Heart right ventricle (tissue), 16 donors: ENCODE results near the gene ALLC. TPM values are rescaled to one million over a fixed set of nuclear protein-coding genes. Genes with fewer than 3 reads are reported as not detected.

Experiments
- ATAC-seq, 8 donors: fragments of 200-7000 bp; cut with Tn5 transposase; one replicate each; pipeline ENCODE4 v1.9.1; 2020; ENCODE audit warnings: mild to moderate bottlenecking in 8 of 8, moderate library complexity in 8 of 8, moderate number of reproducible peaks in 1 of 8
- DNase-seq, 2 donors: peaks; one replicate each; pipeline ENCODE4 v3.0.0-alpha.2; 2020
- H3K27ac ChIP-seq, 10 donors: fragments of 200-600 bp; sonication (generic) in 2 of 10; one replicate each; pipeline versions ENCODE4 v1.5.0 to v1.8.0; 2020 to 2022; ENCODE audit warnings: mild to moderate bottlenecking in 3 of 10
- H3K27me3 ChIP-seq, 7 donors: fragments of 200-600 bp; one replicate each; pipeline ENCODE4 v1.8.0; 2021 to 2022; ENCODE audit warnings: mild to moderate bottlenecking in 2 of 7
- H3K36me3 ChIP-seq, 9 donors: fragments of 200-600 bp; sonication (generic) in 1 of 9; one replicate each; pipeline versions ENCODE4 v1.5.0 to v1.8.0; 2020 to 2022; ENCODE audit warnings: mild to moderate bottlenecking in 2 of 9
- H3K4me1 ChIP-seq, 9 donors: fragments of 200-600 bp; sonication (generic) in 1 of 9; one replicate each; pipeline versions ENCODE4 v1.5.0 to v1.8.0; 2020 to 2022; ENCODE audit warnings: mild to moderate bottlenecking in 4 of 9
- H3K4me3 ChIP-seq, 10 donors: fragments of 200-600 bp; sonication (generic) in 2 of 10; one replicate each; pipeline versions ENCODE4 v1.5.0 to v1.8.0; 2020 to 2022; ENCODE audit warnings: mild to moderate bottlenecking in 7 of 10, moderate library complexity in 2 of 10
- H3K9me3 ChIP-seq, 11 donors: fragments of 200-600 bp in 10 of 11; sonication (generic) in 2 of 11; one replicate each; pipeline versions ENCODE4 v1.5.0 to v1.8.0; 2013 to 2022; ENCODE audit warnings: mild to moderate bottlenecking in 2 of 11, control low read depth in 1 of 11, moderate library complexity in 1 of 11
- WGBS, 2 donors: extraction: QIAGEN DNeasy Blood & Tissue Kit; methylation state at CpG; one replicate each; pipeline ENCODE4 v1.1.7; 2013; ENCODE audit warnings: inconsistent platforms in 1 of 2; 5-methylcytosine and 5-hydroxymethylcytosine counted together
- intact Hi-C, 10 donors: fragments of 100-400 bp; cut with DNase I; formaldehyde crosslinking; loops; one replicate each; pipeline versions ENCODE4 v1.11.1 to v1.14.2; 2022
- polyA plus RNA-seq, 2 donors: library from polyadenylated mRNA; stranded (reverse); fragments of 200-250 nt; gene quantifications; one replicate each; pipeline ENCODE4 v1.2.3, GENCODE V29; 2013
- total RNA-seq, 10 donors: library from RNA; stranded (reverse); fragmentation: NEBNext Ultra II Directional in 3 of 10; extraction: Animal tissue kit (Norgen Biotek cat#: 25700) in 3 of 10; gene quantifications; one replicate each; pipeline versions ENCODE4 v1.2.1 to v1.2.4, GENCODE V29; 2021 to 2023
- TF ChIP-seq, protein P1 (sequence below), 9 donors: fragments of 200-600 bp; sonication (generic) in 2 of 9; IDR thresholded peaks; one replicate each; pipeline versions ENCODE4 v1.5.0 to v1.8.0; 2021 to 2022; ENCODE audit warnings: antibody characterized with exemption in 9 of 9, mild to moderate bottlenecking in 5 of 9, moderate library complexity in 1 of 9
- donor health status: Arrhythmogenic right ventricular cardiomyopathy.
- donor health status: ischemic (EF 13 %, LVEDD 7.1; RV severe dilation, severe dysfunction).
- donor health status: healthy with polysubstance abuse.
- donor health status: DM: no; HTN: yes; CAD: no.
- donor health status: DM: no; HTN: no; CAD: no.
- donor health status: ischemic (EF 25% LVEDD 6.9; RV normal size, moderate dysfunction).
- donor health status: ischemic (EF 25% LVEDD 5.7; RV mildly dilated, moderate dysfunction).
- donor health status: healthy.
- donor health status: DM: yes; HTN: yes; CAD: no.
- donor health status: Ischemic cardiomyopathy.
- donor health status: ischemic (EF 35%, LVEDD 5.7; RV mildly dilated, moderate dysfunction).
- donor health status: nonischemic (EF 11% LVEDD 7.7; RV severe dilation, severe dysfunction).
- donor health status: DM: yes; HTN: yes; CAD: no.
- donor health status: PGD.
- donor health status: ischemic (EF 29% LVEDD 5.4; RV normal size, mild dysfunction).
- donor health status: nonischemic (EF 23%, LVEDD 6.1; RV moderate dilation, normal function).

ALLC gene
- total and polyA plus RNA-seq, 12 donors, result 0.59 TPM; not detected in 11

DNA sequence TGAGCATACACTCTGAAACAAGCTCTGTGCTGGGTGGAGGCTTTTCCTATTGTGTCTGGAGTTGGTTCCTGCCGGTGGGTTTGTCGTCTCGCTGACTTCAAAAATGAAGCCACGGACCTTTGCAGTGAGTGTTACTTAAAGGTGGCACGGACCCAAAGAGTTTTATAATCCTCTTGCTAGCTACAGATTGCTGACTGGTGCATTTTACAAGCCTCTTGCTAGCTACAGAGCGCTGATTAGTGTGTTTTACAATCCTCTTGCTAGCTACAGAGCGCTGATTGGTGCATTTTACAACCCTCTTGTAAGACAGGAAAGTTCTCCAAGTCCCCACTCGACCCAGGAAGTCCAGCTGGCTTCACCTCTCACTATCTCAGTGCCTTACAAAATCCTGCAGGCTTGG, 60.7 kb downstream of the ALLC start:
- ATAC-seq (no peak), DNase-seq (no peak)
- intact Hi-C loops, result no loop called here
- TF ChIP-seq, protein P1, sequence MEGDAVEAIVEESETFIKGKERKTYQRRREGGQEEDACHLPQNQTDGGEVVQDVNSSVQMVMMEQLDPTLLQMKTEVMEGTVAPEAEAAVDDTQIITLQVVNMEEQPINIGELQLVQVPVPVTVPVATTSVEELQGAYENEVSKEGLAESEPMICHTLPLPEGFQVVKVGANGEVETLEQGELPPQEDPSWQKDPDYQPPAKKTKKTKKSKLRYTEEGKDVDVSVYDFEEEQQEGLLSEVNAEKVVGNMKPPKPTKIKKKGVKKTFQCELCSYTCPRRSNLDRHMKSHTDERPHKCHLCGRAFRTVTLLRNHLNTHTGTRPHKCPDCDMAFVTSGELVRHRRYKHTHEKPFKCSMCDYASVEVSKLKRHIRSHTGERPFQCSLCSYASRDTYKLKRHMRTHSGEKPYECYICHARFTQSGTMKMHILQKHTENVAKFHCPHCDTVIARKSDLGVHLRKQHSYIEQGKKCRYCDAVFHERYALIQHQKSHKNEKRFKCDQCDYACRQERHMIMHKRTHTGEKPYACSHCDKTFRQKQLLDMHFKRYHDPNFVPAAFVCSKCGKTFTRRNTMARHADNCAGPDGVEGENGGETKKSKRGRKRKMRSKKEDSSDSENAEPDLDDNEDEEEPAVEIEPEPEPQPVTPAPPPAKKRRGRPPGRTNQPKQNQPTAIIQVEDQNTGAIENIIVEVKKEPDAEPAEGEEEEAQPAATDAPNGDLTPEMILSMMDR (IDR thresholded peaks at IDR 0.05), result no peak
- no peak overlapping the region for H3K27ac ChIP-seq
- H3K27me3 ChIP-seq, result peaks cover 0 to 11% (median 2%) of the 10 kb centered on the region in 7 donors
- H3K4me3 ChIP-seq, result no peak overlapping the region
- peaks cover 0 to 4% (median 0%) of the 10 kb centered on the region in 11 donors for H3K9me3 ChIP-seq
- no peaks in the 10 kb centered on the region for H3K4me1 ChIP-seq
- no peaks in the 10 kb centered on the region for H3K36me3 ChIP-seq
- 67 to 70% methylated on average over 8 of the region's 8 CpGs for WGBS, 2 donors

DNA sequence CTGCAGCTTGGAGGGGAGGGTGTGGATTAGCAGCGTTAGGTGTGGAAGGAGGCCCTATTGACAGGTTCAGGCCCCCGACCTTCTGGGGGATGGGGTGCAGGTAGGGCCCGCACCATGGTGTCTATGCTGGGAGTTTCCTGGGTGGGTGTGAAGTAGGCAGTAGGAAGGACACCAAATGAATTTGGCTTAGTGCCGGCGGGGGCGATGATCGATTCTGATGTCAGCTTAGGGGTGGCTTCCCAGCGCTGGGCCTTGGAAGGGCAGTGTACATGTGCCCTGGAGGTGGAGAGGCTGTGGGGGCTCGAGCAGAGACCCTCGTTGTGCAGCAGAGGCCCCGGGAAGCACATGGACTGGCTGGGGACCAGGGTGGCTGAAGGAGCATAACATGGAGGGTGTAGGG, 67.0 kb downstream of the ALLC start:
- Histone ChIP-seq H3K4me3 (no peak overlapping the region), H3K4me1 (peaks cover 0 to 13% (median 7%) of the 10 kb centered on the region in 9 donors), H3K27me3 (peaks cover 0 to 43% (median 22%) of the 10 kb centered on the region in 7 donors), H3K27ac (no peak overlapping the region), H3K9me3 (peaks cover 0 to 4% (median 0%) of the 10 kb centered on the region in 11 donors), H3K36me3 (no peaks in the 10 kb centered on the region)
- ATAC-seq, result no peak
- WGBS, 2 donors, result 82 to 87% methylated on average over 11 of the region's 11 CpGs
- TF ChIP-seq, protein P1 (IDR thresholded peaks at IDR 0.05), result no peak
- intact Hi-C loops, result loop anchor here in 5 of 10 donors (5.0 kb wide), 3 partner anchors 52 to 102 kb away; no protein-coding TSS in a partner anchor
- no peak for DNase-seq

DNA sequence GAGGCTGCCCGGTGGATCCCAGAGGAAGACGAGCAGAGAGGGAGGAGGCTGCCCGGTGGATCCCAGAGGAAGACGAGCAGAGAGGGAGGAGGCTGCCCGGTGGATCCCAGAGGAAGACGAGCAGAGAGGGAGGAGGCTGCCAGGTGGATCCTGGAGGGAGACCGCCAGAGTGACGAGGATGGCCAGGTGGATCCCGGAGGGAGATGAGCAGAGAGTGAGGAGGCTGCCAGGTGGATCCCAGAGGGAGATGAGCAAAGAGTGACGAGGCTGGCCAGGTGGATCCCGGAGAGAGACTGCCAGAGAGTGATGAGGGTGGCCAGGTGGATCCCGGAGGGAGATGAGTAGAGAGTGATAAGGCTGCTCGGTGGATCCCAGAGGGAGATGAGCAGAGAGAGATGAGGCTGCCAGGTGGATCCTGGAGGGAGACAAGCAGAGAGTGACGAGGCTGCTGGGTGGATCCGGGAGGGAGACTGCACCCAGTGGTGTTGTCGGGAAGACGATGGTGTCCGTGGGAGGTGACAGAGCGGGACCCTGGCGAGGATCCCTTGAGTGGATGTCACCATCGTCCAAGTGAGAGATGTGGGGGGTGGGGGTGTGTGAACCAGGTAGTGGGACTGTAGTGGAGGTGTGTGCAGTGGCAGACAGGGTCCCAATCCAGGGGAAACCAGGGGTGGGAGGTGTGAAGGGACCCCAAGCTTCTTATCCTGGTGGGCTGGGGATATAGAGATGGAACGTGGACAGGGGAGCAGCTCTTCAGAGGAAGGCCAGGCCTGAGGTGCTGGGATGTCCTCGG, 67.7 kb downstream of the ALLC start:
- DNase-seq (no peak), ATAC-seq (peak in 2 of 8 donors; percentile 14 to 19)
- WGBS, 2 donors, result 73% methylated on average over 23 of the region's 23 CpGs
- Histone ChIP-seq H3K27ac (no peak overlapping the region), H3K4me1 (peaks cover 0 to 13% (median 7%) of the 10 kb centered on the region in 9 donors), H3K9me3 (no peaks in the 10 kb centered on the region), H3K27me3 (peaks cover 0 to 43% (median 20%) of the 10 kb centered on the region in 7 donors), H3K36me3 (no peaks in the 10 kb centered on the region), H3K4me3 (no peak overlapping the region)
- intact Hi-C loops, result loop anchor here in 5 of 10 donors (5.0 kb wide), 3 partner anchors 52 to 102 kb away; no protein-coding TSS in a partner anchor
- TF ChIP-seq, protein P1 (IDR thresholded peaks at IDR 0.05), result no peak

DNA sequence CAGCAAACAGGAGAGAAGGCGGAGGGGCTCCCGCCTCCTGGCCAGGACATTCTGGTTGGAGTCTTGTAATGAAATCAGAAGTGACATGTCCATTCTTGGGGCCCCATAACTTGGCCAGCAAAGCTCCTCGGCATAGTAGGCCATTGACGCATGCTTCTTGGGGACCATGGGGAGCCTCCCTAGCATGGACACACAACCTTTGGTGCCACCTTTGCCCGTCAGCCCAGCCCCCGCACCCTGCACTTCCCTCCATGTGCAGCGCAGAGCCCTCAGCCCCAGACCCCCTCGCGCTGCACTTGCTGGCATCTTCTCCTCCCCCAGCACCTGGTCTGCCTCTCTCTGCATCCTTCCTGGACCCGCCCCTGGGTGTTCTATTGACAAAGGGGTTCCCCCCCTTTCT, 68.5 kb downstream of the ALLC start:
- ATAC-seq (no peak), DNase-seq (no peak)
- Histone ChIP-seq H3K4me1 (peaks cover 0 to 13% (median 7%) of the 10 kb centered on the region in 9 donors), H3K9me3 (no peaks in the 10 kb centered on the region), H3K4me3 (no peak overlapping the region), H3K27ac (no peak overlapping the region), H3K27me3 (peaks cover 0 to 43% (median 18%) of the 10 kb centered on the region in 7 donors), H3K36me3 (no peaks in the 10 kb centered on the region)
- intact Hi-C loops, result loop anchor here in 5 of 10 donors (5.0 kb wide), 3 partner anchors 51 to 101 kb away; no protein-coding TSS in a partner anchor
- TF ChIP-seq, protein P1 (IDR thresholded peaks at IDR 0.05), result no peak
- 92 to 93% methylated on average over 10 of the region's 10 CpGs for WGBS, 2 donors
